A172 (cell line): ENCODE results near the gene SLC5A5. TPM values are rescaled to one million over a fixed set of nuclear protein-coding genes. Genes with fewer than 3 reads are reported as not detected.

Experiments used
- DNase-seq: peaks from one replicate; pipeline ENCODE4 v3.0.0-alpha.2; 2015; ENCODE audit warnings: low spot score
- total RNA-seq: library from RNA; depleted of rRNA; stranded (reverse); fragments of >200 nt; shearing (Covaris generic); gene quantifications from 2 replicates; pipeline ENCODE4 v1.2.3, GENCODE V29; 2014; rRNA removed

The SLC5A5 gene
- not detected in 2 replicates for total RNA-seq

DNA sequence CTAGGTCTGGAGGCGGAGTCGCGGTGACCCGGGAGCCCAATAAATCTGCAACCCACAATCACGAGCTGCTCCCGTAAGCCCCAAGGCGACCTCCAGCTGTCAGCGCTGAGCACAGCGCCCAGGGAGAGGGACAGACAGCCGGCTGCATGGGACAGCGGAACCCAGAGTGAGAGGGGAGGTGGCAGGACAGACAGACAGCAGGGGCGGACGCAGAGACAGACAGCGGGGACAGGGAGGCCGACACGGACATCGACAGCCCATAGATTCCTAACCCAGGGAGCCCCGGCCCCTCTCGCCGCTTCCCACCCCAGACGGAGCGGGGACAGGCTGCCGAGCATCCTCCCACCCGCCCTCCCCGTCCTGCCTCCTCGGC is at the start of gene SLC5A5:
SLC5A5 (plus strand) TSS at position 68 of the 373 bp plus-strand sequence. CDS start 375 bp downstream, outside the sequence.
- DNase-seq = no peak

DNA sequence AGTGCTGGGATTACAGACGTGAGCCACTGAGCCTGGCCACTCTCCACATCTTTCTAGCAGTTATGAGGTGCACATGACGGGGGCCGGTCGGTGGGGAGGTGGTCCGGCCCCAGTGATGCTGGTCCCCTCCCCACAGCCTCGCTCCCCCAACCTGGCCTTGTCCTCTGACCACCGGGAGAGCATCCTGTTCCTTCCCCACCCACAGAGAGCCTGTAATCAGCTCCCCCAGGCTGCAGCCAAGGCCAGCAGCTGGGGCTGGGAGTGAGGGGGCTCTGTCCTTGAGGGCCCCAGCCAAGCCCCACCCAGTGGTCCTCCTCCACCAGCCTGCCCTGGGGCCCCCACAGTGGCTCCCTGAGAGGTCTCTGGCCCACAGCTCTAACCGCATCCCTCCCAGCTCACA is 47.4 kb upstream of the SLC5A5 start:
- DNase-seq = no peak

DNA sequence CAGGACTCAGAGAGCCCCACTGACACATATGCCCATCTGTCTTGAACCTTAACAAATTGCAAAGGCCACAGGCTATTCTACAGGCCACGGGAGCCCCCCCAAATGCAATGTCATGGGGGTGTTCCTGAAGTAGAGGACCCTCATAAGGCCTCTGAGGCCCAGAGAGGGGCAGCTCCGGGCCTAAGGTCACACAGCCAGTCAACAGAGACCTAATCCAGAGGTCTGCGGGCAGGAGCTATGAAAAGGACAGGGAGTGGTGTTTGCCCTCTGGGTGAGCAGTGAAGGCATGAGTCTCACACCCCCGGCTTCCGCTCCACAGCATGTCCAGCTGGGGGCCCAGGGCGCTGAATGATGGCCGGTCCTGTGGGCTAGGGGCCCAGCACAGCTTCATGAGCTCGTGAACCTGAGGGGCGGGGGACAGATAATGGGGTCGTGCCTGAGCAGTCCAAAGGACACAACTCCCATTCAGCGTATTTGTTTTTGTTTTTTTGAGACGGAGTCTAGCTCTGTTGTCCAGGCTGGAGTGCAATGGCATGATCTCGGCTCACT is 45.2 kb upstream of the SLC5A5 start:
- DNase-seq = no peak

DNA sequence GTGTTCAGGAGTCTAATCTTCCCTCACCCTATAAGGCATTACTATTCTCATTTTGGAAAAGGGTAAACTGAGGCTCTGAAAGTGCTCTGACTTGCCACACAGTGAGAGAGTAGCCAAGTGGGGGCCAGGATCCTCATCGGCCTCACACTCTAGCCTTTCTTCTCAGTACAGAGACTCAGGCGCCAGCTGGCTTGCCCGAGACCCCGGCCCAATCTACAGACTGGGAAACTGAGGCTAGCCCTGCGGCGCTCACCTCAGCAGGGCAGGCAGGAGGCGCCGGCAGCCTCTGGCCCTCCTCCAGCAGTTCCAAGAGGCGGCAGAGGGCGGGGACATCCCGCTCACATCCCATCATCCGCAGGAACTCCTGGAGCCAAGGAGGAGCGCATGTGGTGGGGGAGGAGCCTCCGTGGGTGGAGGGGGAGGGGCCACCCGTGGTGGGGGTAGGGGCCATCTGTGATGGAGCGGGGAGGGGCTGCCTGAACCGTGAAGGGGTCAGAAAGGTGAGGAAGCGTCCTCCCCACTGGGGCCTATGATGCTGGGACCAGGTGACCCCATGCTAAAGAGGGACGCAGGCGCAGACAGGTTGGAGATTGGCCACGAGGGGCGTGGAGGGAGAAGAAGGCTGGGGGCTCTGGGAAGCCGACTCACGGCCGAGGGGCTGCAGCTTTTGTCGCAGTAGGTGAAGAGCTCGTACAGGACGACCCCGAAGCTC is 41.7 kb upstream of the SLC5A5 start:
- peak; percentile 80 for DNase-seq

DNA sequence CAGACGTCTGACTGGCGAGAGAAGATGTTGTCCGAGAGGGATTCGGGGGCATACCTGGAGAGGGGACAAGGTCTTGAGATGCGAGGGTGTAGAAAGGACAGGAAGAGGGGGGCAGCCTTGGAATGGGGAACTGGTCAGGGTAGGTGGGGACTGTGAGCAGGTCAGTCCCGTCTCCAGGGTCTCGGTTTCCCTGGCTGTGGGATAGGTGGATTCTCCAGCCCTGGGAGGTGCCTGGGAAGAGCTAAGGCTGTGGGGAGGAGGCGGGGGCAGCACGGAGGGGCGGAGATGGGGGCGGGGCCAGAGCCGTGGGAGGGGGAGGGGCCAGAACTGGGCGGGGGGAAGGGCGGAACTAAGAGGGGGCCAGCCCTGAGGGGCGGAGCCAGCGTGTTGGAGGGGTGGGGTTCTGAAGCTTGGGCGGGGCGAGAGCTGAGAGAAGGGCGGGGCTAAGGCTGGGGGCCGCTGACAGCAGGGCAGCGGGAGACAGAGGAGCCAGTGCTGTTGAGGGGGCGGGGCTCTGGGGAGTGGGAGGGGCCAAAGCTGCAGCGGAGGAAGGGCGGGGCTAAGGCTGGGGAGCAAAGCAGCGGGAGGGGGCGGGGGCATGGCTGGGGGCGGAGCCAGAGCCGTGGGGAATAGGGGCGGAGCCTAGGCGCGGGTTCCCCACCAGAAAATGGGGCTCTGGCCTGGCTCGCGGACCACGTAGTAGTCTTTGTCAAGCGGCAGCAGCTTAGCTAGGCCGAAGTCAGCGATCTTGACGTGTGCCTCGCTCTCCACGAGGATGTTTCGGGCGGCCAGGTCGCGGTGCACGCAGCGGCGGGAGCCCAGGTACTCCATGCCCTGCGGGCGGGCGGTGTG is 41.0 kb upstream of the SLC5A5 start:
- peak; percentile 77 for DNase-seq

DNA sequence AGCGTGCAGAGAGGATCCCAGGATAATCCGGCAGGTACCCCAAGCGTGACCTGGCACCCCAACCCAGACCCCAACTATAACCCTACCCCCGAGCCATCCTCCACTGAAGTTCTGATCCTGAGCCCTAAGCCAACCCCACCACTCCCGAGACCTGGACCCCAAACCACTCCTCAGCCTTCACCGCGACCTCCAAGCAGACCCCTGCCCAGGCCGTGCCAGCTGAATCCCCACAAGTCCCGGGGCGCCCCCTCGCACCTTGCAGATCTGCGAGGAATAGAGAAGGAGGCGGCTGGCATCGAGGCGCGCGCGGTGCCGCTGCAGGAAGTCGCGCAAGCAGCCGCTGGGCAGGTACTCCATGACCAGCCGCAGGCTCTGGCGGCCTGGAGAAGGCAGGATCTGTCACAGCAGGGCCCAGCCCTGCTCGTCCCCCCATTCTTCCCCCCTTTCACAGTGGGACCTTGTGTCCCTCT is 40.3 kb upstream of the SLC5A5 start:
- DNase-seq = no peak

DNA sequence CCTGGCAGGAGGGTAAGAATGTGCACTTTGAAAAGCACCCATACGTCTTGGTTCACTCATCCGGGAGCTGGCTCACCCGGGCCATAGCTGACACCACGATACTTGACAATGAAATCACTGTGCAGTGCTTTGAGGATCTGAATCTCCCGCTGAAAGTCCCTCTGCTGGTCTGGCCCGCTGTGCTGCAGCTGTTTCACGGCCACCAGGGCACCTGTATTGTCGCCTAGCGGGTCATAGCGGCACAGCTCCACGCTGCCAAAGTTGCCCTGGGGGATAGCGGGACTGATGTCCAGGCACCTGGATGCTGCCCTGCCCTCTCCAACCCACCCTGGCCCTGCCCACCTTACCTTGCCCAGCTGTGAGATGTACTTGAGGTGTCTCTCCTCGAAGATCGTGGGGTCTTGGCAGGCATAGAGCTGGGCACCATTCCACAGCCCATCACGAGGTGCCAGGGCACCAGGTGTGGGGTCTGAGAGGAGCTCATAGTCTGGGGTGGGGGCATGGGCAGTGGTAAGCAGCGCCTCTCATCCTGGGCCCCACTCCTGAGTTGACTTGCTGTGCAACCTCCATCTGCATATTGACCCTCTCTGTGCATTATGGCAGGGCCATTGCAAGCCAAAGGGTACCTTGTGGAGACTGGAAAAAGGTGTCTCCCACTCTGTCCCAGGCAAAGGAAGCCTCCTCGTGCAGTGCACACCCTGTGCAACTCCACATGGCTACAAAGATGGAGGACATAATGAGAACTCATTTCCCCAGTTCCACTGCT is 39.1 kb upstream of the SLC5A5 start:
- no peak for DNase-seq

DNA sequence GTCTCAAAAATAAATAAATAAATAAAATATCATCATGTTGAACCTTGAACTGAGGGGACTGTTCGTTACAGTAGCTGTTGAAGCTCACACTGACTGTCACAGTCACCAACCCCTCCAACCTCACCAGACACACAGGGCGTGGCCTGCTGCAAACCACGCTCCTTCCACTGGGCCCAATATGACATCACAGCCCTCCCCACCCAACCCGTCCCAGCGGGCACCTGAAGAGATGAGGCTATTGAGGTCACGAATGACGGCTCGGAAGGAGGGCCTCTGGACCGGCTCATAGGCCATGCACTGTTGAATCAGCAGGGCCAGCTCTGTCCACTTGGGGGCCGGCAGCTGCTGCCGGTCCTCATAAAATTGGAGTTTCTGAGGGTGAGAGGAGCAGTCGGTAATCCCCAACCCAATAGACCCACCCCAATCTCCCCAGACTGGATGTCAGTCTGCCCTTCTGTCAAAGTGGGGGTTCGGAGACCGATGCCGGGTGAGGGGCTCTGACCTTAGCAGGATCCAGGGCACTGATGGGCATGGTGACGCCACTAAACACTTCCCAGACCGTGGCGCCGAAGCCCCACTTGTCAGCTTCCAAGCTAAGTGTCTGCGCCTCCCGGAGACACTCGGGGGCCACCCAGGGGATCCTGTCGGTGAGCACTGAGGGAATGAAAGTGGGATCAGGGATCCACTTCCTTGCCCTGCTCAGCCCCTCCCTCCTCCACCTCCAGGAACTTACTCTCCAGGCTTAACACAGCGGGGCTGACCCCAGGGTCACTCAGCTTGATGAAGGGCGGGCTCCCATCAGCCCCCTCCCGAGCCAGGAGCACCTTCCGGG is 37.2 kb upstream of the SLC5A5 start:
- peak; percentile 25 for DNase-seq

DNA sequence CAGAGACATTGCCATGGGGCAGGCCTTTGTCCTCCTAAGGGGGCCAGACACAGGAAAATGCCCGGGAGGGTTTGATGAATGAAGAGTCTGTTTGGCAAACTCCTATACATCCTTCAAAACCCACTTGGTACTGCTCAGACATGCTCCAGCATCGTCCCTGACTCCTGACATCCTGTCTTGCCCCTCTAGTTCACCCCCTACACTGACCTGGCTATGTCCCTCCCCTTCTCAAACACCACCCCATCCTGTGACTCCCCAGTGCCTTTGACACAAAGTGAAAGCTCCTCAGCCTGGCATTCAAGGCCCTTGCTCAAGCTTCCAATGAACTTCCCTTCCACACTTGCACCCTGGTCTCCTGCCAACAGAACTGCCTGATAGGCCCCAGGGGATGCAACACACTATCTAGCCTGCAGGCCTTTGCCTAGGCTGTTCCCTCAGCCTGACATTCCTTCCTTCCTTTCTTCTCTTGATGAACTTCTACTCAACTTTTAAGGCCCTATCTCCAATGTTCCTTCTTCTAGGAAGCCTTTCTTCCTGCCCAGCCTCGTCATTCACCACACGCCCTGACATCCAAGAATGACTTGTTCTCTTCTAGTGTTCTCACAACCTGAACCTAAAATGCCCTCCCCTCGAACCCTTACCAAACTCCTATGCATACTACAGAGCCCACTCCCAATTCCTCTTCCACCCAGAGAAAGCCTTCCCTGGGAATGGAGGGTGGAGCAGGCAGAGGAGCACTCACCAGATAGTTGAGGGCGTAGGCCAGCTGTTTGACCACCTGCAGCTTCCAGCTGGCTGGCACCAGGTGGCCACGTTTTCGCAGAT is 36.4 kb upstream of the SLC5A5 start:
- no peak for DNase-seq

DNA sequence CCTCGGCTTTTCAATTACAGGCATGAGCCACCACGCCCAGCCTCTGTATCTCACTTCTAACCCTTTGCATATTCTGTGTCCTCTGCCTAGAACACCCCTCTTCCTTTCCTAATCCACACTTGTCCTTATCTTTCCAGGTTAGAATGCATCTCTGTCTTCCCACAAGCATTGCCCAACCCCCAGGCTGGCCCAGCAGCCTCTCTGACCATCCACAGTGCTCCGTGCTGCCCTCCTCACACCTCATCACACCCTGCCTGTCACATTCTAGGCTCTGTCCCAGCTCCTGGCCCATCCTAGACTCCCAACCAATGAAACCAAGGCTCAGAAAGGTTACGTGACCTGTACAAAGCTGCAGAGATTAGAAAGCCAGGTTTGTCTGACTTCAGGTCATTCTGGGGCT is 35.2 kb upstream of the SLC5A5 start:
- DNase-seq = no peak

DNA sequence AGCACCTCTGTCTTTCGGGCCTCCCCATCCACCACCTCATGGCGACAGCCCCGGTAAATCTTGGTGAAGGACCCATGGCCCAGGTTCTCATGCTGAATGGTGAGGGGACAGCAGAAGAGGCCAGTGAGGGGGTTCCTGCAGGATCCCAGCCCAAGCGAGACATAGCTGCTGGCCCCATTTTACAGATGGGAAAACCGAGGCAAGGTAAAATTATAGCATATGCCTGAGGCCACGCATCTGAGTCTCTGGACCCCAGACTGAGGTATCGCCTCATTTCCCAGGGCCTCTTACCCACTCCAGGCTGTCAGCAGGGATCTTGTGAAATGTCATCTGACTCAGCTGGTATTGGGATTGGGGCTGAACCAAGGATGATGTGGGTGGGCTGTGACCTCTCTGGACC is 33.8 kb upstream of the SLC5A5 start:
- no peak for DNase-seq

DNA sequence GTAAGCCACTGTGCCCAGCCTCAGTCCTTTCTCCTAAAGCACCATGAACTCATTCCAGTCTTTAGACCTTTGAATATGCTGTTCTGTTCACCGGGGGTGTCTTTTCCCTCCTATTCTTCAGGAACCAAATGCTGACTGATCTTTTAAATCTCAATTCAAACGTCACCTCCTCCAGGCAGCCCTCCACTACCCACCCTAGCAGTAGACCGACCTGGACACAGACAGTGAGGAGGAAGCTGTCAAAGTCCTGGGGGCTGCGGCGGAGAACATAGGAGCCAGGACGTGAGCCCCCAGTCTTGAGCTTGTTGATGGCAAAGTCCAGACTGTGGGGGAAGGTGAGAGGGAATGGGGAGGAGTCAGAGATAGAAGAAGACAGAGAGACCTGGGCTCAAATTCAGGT is 31.7 kb upstream of the SLC5A5 start:
- no peak for DNase-seq

DNA sequence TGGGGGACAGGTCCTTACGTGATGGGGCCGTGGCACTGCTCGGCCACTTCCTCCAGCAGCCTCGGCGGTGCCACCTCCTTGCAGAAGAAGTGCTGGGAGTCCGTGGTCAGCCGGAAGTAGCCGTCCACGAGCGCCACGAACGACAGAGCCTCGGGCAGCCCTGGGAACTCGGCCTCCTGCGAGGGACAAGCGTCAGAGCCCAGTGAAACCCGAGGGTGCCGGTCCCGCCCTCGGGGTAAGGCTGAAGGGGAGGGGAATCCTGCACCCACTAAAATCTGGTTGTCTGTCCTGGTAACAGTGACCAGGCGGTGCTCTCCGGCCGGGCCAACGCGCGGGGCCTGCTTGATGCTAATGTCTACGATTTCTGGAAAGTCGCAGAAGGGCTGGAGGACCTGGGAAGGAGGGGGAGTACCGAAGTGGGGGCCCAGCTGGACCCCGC is 30.4 kb upstream of the SLC5A5 start:
- DNase-seq = no peak

DNA sequence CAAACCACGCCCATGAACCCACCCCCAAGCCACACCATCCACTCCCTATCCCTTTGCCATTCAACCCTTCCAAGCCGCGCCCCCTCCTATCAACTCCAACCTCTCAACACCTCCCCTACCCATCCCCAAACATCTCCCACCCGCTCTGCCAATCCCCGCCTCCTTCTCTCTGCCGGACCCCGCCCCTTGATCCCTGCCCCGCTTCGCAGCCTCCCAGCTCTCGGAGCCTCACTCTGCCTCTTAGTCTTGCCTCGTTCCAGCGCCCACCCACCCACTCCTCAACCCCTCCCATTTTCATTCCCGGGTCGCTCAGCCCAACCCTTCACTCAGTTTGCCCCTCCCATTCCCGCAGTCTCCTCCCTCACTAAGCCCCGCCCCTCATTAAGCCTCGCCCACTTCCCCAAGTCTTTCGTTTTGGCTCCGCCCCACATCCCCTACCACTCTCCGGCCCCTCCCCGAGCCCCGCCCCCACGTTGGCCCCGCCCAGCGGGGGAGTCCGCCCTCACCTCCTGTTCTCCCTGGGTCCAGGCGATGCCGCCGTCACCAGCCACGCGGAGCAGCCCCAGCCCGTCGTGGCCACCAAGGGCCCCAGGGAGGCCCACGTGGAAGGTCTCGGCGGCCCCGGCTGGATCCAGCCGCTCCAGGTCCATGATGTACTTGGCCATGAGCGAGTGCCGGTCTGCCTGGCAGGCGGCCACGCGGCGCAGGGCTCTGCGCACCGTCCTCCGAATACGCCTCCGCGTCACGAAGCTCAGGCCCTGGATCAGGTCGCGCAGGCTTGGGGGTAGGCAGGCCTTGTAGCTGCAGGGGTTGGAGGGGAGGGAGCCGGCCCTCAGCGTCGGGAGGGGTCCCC is 29.7 kb upstream of the SLC5A5 start:
- peak; percentile 55 for DNase-seq

DNA sequence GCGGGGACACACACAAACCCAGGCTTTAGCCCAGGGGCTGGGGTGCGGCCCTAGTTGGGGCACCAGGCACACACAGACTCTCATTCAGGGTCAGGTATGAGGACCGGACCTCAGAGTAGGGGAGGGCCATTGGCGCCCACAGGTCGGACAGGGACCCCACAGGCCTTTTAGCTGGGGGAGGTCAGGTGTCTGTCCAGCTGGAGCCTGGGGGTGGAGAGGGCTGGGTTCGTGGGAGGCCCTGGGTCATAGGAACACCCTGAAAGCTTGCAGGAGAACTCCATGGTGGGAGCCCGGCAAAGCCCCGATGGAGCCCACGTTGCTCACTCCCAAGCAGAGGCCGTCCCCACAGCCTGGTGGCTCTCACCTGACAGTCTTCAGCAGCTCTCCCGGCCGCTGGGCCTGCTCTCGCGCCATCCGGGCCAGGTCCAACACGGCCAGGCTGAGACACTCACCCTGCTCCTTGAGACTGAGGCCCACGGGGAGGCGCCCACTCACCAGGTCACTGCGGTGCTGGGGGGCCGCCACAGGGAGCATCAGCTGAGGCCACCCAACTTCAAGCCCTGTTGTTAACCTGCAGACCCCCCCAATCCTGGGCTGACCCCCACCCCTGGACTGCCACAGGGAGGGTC is 29.0 kb upstream of the SLC5A5 start:
- no peak for DNase-seq

DNA sequence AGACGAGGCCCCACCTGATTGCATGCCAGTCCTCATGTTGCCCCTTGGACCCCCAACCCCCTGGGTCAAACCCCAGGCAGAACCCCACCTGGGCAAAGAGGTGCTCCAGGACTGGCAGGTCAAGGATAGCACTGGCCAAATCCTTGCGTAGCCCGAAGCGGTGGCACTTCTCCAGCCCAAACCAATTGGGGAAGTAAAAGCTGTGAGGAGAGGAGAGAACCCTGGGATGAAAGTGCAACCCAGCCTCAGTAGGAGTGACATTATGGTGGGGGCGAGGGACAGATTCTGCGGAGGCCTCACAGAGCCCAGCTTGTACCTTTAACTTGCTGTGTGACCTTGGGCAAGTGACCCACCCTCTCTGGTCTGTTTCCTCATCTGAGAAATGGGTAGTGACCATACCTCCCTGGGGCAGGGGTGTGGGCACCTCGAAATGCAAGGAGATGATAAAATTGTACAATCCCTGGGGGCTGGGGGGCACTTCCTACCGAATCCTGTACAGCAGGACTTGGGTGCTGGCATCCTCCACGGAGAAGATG is 28.4 kb upstream of the SLC5A5 start:
- no peak for DNase-seq

DNA sequence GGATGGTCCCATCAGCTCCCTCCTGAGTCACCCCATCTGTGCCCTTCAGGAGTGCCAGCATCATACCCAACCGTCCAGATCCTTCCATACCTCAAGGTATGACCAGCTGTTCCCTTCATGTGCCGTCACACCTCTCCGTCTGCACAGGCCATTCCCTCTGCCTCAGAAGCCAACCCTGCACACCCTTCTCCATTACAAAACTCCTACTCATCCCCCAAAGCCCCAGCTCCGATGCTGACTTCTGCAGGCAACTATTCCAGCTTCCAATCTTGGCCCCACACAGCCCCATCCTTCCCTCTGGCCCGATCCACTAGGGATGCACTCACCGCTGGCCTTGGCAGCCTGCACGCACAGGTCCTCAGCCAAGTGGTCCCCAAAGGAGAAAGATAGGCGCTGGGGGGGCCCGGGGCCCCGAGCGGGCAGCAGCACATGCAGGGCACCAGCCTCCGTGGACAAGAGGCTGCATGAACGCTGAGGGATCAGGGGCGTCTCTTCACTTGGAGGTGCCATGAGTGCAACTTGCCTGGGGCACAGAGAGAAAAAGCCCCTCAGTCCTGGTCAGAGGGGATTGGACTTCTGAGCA is 27.7 kb upstream of the SLC5A5 start:
- no peak for DNase-seq

DNA sequence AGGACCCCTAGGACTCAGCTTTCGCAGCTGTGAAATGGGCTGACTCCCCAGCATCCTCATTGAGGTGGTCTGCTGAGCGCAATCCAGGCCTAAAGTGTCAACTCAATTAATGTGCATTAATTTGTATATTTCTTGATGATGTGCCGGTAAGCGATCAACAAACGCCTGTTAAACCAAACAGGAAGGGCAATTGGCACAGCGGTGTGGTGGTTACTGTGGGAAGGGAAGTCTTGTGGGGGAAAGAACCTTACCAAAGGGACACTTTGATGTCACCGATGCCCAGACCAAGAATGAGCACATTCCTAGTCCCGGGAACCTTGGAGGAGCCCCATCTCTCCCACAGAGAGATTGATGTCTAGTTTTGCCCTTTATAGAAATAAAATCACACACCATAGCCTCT is 25.6 kb upstream of the SLC5A5 start:
- DNase-seq = no peak
